Fibroblast of skin of scalp (primary cell): ENCODE data around the gene HARS2.
A peak's percentile ranks its signal among the peaks of the same experiment; 100 is the strongest.
"Not testable (repeated sequence)": the region's sequence is repeated elsewhere in the genome, so short reads cannot be mapped to it uniquely, and the experiment has no call there.

Experiments used
- DNase-seq: peaks from one replicate; pipeline ENCODE4 v3.0.0-alpha.2; 2013

Gene HARS2

DNA sequence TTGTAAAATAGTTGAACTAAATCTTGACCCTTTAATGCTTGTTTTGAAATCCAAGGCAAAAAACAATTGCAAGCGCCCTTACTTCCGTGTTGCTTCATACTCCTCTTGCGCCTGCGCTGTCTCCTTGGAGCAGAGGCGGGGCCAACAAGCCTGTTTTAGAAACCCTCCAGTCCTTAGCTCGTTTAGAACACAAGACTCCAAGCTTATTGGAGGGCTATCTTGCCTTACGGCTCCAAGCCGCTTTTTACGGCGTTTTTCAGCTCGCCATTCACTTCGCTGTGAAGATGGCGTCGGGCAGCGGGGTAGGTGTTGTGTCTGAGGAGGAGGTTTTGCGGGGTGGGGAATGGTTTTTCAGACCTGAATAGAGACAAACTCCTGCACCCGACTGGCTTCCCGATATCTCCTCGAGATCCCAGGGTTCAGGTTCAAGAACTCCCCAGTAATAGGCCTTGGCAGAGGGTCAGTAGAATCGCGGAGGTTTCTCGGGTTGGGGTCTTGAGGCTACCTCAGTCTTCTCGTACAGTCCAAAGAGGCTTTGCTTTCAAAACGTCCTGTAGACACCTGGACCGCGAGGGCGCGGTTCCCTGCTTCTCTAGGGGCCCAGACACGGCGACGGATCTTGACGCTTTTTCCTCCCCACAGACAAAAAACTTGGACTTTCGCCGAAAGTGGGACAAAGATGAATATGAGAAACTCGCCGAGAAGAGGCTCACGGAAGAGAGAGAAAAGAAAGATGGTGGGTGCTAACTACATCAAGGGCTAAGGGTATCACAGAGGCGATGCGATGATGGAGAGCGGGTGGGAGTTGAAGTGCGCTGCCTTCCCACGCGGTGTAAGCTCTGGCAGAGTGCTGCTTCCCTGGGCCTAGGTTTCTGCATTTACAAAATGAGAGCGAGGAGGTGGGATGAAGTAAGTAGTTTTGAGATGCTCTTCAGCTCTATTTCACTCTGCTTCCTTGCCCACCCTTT, 9.2 kb downstream of the HARS2 start, which contains the start of gene ZMAT2:
Gene ZMAT2, plus strand, starts transcription at position 271 of the 968 bp plus-strand sequence. Its CDS starts 14 bp downstream, at position 285.
- DNase-seq, result peak; percentile 98

GRCh38 chr5:140707812-140708211, 16.6 kb downstream of the HARS2 start:
- DNase-seq, result no peak

DNA sequence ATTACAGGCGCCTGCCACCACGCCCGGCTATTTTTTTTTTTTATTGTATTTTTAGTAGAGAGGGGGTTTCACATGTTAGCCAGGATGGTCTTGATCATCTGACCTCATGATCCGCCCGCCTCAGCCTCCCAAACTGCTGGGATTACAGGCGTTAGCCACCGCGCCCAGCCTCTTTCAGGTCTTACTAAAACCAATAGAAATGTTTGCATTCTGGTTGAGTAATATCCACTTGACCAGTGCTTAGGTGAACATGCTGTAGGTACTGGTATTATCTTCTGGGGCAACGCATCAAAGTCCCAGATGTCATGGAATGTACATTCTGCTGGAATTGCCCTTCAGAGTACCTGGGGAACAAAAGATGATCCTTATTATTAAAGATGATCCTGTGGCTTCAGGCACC, 17.5 kb downstream of the HARS2 start:
- not testable (repeated sequence) for DNase-seq

DNA sequence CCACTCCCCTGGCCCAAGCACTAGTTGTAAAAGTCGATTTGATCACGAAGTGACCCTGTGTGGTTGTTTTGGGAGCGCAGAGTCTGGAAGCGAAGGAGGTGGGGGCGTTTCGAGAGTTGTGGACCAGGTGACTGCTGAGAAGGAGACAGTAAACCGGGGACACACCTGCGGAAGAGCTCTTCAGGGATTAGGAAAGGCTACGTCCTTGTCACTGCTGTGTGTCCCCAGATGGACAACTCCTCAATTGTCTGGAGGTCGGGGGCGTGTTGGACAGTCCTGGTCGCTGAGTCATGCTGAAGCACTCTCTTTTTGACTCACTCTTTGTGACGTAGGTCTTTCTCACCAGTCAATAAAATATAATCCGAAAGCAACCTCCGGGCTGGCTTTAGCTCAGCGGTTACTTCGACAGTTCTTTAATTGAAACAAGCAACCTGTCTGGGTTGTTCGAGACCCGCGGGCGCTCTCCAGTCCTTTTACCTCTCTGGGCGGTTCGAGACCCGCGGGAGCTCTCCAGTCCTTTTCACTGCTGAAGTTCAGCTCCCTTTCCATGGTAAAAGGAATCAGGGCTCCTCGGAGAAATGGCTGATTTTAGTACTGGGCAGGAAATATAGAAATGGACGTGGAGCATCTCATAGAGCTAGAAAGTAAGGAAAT, 19.8 kb downstream of the HARS2 start:
- peak; percentile 98 for DNase-seq

GRCh38 chr5:140711794-140712193, 20.5 kb downstream of the HARS2 start:
- no peak for DNase-seq

DNA sequence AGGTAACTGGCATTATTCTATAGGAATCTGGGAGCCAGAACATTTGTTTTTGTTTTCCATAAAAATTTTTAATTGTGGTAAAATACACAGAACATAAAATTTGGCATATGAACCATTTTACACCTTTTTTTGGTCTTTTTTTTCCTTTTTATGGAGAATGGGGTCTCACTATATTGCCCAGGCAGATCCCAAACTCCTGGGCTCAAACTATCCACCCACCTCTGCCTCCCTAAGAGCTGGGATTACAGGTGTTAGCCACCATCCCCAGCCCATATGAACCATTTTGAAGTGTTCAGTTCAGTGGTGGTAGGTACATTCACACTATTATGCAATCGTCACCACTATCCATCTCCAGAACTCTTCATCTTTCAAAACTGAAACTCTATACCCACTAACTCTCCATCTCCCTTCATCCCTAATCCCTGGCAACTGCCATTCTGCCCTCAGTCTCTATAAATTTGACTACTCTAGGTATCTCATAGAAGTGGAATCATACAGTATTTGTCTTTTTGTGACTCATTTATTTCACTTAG, 22.4 kb downstream of the HARS2 start:
- DNase-seq, result no peak

GRCh38 chr5:140716238-140716637, 25.0 kb downstream of the HARS2 start:
- DNase-seq, result not testable (repeated sequence)

DNA sequence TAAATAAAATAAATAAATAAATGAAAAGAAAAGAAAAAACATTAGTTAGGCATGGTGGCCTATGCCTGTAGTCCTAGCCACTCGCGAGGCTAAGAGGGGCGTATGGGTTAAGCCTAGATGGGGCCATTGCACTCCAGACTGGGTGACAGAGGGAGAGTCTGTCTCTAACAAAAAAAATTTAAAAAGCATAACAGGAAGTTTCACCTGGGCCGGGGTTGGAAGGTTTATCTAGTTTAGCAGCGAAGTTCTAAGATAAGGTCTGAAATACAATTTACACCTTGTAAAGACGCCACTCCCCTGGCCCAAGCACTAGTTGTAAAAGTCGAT, 27.0 kb downstream of the HARS2 start:
- DNase-seq, result no peak

DNA sequence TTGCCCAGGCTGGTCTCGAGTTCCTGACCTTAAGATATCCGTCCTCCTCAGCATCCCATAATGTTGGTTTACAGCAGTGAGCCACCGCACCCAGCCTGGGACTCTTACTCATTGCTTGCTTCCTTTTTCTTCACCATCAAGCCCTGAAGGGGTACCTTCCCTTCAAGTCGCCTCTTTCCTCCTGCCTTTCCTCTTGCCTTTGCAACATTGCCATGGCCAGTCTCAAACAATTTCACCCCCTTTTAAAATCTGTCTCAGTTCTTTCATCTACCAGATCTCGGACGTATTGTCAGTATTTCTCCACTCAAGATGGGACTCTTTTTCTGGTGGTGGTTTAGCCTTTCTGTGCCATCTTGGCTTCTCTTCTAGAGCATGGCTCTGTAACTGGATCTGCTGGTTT, 29.5 kb downstream of the HARS2 start:
- DNase-seq, result not testable (repeated sequence)

- DNase-seq, result not testable (repeated sequence)
These were observed 30.1 kb downstream of the HARS2 start for GRCh38 chr5:140721395-140721794.

GRCh38 chr5:140725799-140726471, 34.7 kb downstream of the HARS2 start:
- DNase-seq, result peak; percentile 91

GRCh38 chr5:140733098-140733497, 41.8 kb downstream of the HARS2 start:
- DNase-seq, result no peak

DNA sequence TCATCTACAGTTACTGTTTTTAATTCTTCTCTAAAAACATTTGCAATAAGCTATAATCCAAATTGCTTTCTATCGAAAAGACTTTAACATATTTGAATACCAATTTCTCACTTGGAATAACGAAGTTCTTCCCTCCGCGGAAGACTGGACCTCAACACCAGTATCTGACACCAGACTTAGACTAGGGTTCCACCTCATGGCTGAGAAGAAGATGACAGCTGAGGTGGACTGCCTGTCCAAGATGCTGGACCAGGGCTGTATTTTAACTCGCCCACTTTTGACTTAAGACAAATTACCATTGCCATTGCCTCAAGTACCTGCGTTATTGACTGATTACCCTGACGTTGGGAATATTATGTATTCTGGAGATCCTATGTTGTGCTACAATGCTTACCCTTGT, 43.1 kb downstream of the HARS2 start:
- no peak for DNase-seq

DNA sequence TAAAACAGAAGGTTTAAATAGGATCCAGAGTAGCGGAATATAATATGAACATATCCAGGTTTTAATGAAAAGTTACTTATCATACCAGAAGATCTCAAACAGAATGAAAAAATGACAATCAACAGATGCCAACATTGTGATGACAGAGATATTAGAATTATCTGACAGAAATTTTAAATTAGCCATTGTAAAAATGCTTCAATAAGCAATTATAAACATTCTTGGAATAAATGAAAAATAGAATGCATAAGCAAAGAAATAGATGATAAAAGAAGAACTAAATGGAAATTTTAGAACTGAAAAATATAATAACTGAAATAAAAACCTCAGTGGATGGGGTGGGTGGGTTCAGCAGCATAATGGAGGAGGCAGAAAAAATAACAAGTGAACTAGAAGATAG, 46.2 kb downstream of the HARS2 start:
- DNase-seq, result no peak

DNA sequence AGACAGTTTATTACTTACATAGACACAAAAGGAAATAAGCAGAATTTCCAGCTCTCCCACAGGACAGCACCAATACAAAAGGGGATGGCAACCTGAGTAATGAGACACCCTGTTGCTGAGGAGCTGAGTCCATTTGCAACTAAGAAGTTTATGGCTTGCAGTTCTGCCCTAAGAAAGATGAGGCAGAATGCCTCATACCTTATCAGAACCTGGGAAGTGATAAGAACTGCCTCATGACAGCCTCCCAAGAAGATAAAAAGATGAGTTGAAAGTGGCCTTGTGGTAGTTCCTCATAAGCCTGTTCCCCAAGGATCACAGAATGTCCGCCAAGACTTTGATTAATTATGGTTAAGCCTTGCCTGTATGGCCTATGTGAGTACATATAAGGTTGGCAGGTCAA, 50.7 kb downstream of the HARS2 start:
- DNase-seq, result no peak
